ENCODE measurements around the gene ISY1.
"Not testable (repeated sequence)": the region's sequence is repeated elsewhere in the genome, so short reads cannot be mapped to it uniquely, and the experiment has no call there.

Gene ISY1

GRCh38 chr3:129120254-129121004 lies 40.4 kb downstream of the ISY1 start:
- DNase-seq (ENCODE audit: low spot score): peak; percentile 76

DNA sequence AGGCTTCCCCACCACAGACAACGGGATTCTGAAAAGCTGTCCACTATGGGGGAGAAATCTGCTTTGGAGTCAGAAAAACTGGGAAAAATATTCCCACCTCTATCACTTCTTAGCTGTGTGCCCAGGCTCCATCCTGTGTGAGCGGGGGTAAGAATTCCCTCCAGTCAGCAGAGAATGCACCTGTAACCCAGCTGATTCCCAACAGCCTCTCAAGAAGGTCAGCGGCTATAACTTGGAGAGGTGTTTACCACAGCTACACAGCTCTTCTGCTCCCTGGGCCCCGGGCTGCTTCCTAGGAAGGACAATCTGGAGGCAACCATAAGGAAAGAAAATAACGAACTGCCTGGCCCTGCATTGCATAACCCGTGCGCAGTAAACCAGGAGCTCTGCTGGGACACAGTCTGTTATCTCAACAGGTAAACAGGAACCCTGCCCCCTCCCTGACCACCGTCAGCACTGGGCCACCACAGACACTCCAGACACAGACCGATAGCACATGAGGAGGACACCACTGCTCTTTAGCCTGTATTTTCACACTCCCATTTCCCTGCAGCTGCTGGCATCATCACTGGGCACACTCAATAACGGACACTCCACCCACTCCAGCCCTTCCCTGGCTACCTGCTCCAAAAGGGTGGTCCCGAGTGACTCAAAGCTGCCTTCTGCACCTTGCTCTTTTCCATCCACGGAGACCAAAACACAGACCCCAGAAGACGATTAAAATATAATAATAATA lies 41.3 kb downstream of the ISY1 start:
- DNase-seq (ENCODE audit: low spot score): peak; percentile 5

DNA sequence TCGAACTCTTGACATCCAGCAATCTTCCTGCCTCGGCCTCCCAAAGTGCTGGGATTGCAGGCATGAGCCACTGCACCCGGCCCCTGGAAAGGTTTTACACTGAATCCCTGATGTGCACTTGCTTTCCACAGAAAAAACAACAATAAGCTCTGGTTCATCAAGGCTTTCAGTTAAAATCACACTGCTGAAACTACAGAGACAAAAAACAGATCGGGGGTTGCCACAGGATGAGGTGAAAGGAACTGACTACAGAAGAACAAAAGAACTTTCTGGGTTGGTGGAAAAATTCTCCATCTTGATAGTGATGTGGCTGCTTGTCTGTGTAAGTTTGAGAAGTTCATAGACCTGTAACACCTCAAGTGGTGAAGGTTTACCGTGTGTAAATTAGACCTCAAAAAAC lies 42.1 kb downstream of the ISY1 start:
- no peak for DNase-seq (ENCODE audit: low spot score)

DNA sequence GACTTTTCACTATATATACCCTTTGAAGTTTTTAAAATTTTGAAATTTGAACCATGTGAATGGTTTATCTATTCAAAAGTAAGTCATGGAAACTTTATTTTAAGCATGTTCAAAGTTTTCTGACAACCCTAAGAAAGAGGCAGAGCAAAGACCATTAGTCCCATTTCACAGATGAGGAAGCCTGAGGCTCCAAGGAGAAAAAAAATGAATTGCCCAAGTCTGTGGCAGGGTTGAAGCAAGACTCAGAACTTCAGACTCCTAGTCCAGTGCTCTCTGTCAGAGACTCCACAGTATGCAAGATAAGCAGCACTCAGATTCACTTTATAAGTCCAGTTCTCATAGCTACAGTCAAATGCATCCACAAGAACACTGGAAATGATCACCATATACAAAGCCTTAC lies 43.7 kb downstream of the ISY1 start:
- no peak for DNase-seq (ENCODE audit: low spot score)

GRCh38 chr3:129116482-129116946 lies 44.3 kb downstream of the ISY1 start:
- DNase-seq (ENCODE audit: low spot score): no peak

DNA sequence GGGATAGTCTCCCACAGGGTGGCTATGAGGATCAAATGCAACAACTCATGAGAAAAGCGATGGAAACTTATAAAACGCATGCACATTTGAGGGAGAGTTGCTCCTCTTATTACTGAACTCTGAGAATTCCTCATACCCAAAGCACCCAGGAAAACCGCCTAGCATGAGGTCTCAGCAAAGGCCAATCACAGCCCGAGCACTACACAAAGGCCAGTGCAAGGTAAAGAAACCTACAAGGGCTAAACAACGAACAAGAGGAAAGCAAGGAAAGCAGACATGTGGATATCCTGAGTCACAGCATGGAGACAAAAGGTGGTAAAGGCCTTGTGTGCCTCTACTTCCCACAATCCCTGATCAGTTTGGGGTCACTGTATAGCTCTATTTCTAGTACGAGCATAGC lies 46.4 kb downstream of the ISY1 start:
- no peak for DNase-seq (ENCODE audit: low spot score)

DNA sequence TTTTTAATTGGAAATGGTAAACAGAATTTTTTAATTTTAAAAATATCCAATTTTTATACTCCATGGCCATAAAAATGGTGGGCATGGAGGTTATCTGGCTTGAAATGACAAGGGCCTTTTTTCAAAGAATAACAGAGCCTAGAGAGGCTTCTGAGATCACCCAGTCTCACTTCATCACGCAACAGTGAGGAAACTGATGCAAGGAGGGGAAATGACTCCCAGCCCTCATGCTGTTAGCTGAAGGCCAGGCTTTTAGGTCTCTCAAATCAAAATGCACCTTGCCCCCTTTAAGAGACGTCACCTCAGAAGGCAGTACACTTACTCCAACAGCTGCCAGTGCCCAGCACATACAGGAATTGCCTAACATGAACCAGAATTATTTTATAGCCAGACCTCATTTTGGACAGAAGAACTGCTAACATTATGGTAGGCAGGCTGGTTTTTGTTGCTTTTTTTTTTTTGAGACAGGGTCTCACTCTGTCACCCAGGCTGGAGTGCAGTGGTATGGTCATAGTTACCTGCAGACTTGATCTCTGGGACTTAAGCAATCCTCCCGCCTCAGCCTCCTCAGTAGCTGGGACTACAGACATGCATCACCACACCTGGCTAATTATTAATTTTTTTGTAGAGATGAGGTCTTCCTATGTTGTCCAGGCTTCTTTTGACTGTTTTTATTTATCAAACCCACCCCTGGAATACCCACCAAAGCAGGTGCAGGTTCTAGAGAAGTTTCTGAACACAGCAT lies 48.4 kb downstream of the ISY1 start:
- DNase-seq (ENCODE audit: low spot score): no peak

GRCh38 chr3:129111076-129111780 lies 49.6 kb downstream of the ISY1 start:
- not testable (repeated sequence) for DNase-seq (ENCODE audit: low spot score)

- DNase-seq (ENCODE audit: low spot score): no peak
Measured at GRCh38 chr3:129107793-129108192, 53.1 kb downstream of the ISY1 start.

DNA sequence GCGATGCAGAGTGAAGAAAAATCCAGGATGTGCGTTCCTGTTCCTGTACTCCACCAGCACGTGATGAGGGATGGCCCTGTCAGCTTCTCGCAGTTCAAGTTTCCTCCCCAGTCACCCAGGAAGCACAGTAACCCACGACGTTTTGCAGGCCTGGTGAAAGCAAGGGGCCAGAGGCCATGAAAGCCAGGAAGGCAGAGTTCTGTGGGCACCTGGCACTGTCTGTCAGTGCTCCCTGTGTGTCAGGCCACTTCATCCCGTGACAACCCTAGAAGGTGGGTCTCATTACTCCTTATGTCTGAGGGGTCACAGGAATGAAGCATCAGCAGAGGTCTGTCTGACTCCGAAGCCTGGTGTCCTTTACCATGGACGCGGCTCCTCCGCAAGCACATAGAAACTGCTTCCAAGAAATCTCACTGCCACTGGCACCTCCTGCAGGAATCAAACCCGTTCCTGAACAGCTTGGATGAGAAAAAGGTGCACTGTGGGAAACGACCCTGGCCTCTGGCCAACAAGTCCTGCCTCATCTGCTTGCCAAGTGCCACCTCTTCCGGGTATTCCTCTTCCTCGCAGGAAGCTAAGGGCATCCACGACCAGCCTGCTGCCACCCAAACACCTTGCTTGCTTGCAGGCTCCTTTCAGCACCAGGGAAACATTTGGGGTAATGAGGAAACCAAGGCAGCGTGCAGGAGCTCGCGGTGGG lies 53.8 kb downstream of the ISY1 start:
- DNase-seq (ENCODE audit: low spot score): no peak

DNA sequence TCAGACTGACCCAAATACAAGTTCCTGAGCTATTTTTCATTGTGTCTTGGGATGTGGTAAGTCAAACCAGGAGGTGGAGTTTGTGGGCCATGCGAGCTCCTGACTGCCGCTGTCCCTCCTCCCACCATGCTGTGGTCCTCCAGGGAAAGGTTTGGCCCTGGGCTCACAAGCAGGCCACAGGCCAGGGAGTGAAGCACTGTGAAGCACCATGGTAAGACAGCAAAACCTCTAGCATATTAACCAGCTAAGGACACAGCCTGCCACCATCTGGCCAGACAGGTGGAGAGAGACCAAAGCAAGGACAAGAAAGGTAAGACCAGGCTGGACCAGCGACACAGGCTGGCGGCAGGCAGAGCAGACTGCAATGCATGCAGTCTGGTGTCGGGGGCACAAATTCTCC lies 54.5 kb downstream of the ISY1 start:
- no peak for DNase-seq (ENCODE audit: low spot score)

DNA sequence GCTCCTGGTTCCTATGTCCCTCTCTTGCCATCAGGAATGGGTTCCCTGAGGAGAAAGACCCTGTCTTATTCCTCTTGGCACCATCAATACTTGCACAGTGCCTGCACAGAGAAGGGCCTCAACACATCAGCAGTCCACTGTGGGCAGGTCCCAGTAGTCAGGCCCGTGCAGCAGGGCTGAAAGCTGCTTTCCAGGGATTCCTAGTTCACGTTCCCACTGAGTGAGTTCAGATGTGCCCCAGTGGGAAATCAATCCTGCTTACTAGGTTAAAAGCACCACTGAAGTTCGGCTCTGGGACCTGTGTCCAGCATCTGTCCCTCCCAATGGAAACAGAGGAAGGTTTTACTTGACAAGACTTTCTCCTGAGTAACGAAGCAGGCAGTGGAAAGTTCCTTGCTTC lies 55.0 kb downstream of the ISY1 start:
- no peak for DNase-seq (ENCODE audit: low spot score)

DNA sequence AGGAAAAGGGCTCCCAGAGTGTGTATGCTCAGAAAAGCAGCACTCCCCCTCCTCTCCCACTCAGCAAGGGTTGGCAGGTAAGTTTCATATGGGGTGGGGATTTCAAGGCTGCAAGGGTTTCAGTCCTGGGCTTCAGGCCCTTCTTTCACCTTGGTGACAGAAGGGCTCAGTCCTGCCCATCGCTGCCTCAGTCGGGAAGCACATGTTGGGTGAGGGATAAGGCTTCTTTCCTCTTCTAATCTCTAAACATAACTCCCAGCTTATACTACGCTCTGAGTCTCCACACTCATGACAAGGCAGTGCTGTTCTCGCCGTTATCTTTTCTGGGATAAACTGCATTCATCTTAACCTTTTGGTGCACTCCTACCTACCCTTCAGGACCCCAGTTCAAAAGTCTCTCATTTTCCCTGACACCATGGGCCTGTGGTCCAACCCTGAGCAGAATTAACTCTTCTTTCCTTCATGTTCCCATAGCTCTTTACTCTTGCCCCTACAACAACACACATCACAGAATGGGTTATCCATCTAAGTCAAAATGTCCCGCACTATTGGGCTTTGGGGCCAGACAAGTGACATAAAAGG lies 56.3 kb downstream of the ISY1 start:
- no peak for DNase-seq (ENCODE audit: low spot score)

GRCh38 chr3:129104051-129104450 lies 56.8 kb downstream of the ISY1 start:
- no peak for DNase-seq (ENCODE audit: low spot score)

DNA sequence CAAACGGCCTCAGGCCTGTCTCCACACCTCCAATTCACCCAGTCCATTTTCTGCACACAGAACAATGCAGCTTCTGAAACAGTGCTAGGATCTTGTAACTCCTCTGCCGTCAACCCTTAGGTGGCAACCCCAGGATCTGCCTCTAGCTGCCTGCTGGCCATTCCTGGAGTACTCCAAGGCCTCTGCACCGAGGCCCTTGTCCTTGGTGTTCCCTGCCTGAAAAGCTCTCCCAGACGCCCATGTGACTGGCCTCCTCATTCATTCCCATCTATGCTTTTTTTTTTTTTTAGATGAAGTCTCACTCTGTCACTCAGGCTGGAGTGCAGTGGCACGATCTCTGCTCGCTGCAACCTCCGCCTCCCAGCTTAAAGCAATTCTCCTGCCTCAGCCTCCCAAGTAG lies 57.6 kb downstream of the ISY1 start:
- no peak for DNase-seq (ENCODE audit: low spot score)

- no peak for DNase-seq (ENCODE audit: low spot score)
Measured at GRCh38 chr3:129101370-129102138, 59.3 kb downstream of the ISY1 start.

GRCh38 chr3:129100274-129100673 lies 60.6 kb downstream of the ISY1 start:
- no peak for DNase-seq (ENCODE audit: low spot score)

DNA sequence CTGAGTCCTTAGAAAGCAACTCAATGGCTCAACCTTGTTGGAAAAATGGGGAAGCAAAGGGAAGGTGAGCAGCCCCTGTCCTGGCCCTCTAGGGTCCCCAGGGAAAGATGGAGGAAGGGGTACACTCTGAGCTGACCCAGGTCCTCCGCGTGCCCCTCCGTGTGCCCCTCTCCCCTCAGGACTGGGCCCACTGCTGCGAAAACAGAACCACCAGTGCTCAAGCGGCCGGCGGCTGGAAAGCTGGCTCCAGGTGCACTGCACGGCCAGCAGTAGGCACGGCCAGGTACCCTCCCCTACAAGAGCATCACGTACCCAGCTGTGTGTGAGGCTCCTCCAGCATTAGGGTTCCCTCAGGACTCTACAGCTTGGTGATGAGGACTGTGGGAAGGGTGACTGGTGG lies 65.6 kb downstream of the ISY1 start:
- DNase-seq (ENCODE audit: low spot score): no peak

DNA sequence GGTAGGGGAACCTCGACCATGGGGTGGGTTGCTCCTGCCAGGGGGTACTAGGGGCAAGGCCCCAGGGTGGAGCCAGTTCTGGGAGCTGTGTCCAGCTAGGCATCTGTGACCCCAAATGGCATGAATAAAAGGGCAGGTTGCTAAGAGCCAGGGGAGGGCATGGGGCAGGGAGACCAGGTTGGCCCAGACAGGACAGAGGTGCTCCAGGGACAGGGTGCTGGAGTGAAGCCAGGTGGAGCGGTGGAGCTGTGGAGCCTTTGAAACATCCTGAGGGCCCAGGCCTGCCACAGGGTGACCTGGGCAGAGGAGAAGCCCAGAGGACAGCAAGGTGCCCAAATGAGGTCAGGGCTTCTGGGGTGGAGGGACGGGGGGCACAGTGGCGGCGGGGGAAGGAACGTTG lies 72.6 kb downstream of the ISY1 start:
- DNase-seq (ENCODE audit: low spot score): not testable (repeated sequence)

DNA sequence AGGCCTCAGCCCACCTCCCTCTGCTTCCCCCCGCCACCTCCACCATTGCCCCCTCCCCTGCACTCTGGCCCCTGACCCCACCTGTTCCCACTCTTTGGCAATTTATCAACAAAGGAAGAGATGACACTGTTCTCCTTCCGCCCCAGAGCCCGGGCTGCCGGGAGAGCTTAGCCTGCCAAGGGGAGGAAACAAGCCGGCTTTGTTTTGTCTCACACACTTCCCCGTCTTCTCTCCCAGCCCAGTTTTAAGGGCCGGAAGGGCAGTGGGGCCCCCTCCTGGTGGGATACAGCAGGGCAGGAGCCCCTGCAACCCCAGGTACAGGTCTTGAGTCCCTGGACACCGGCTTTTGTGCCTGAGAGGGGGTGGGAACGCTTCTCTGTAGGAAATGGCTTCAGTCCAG lies 73.0 kb downstream of the ISY1 start:
- DNase-seq (ENCODE audit: low spot score): not testable (repeated sequence)
